ENCODE results near the gene SYCE3. TPM values are rescaled to one million over a fixed set of nuclear protein-coding genes. Genes with fewer than 3 reads are reported as not detected.

The SYCE3 gene
- total RNA-seq, 2 experiments from 2014 or later: not detected

DNA sequence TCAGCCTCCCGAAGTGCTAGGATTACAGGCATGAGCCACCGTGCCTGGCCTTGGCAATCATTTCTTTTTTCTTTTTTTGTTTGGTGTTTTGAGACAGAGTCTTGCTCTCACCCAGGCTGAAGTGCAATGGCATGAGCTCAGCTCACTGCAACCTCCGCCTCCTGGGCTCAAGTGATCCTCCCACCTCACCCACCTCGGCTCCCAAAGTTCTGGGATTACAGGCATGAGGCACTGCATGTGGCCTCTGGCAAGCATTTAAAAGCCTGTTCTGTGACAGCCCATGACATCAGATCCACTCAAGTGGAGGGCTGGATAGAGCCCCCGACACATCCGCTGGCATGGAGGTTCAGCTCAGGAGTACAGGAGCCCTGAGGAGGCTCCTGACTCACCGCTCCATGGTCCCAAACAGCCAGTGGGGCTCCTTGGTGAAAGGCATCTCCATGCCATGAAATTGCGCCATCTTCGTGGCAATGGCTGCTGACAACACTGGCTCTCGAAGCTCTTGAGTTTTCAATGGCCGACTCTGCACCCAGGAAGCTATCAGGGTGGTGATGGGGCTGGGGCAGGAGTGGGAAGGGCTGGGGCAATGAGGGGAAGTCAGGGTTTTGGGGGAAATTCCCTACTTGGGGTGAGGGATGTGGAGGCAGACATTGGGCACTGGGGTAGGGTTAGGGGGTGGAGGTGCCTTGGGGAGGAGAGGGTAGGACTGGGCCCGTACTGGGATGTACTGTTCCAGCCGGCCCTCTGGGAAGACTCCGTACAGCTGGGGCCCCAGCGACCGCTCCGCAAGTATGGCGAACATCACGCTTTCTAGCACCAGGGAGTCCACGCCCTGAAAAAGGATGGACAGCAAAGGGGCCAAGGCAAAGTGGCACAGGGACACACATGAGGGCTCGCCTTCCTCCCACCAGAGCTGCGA is 18.6 kb upstream of the SYCE3 start:
- no peak for ATAC-seq
- Mint-ChIP-seq H3K4me3 (peak overlapping the region; percentile 92), H3K36me3 (ENCODE audit: low read depth) (peaks cover 28% of the 10 kb centered on the region), H3K9me3 (no peaks in the 10 kb centered on the region), H3K4me1 (ENCODE audit: low read depth) (peaks cover 24% of the 10 kb centered on the region), H3K27me3 (no peaks in the 10 kb centered on the region), H3K27ac (peak overlapping the region; percentile 86)
- intact Hi-C loops (cut with micrococcal nuclease): loop anchor here (5.0 kb wide), 1 partner anchor 54 kb away; the partner anchor contains the start of gene SCO2
- no peak for DNase-seq
- ChIA-PET CTCF (interaction anchor here (1.0 to 3.0 kb wide), 5 partner anchors 18 to 56 kb away, joined by 3 to 19 read pairs (median 4); partner anchors contain the start of genes KLHDC7B, SCO2 and SYCE3), POLR2A (interaction anchor here (0.6 to 2.8 kb wide), 8 partner anchors 12 to 80 kb away, joined by 3 to 14 read pairs (median 6); partner anchors contain the start of genes SCO2, SYCE3 and TYMP)
- no peak for TF ChIP-seq CTCF (IDR thresholded peaks at IDR 0.05)

- peaks cover 28% of the 10 kb centered on the region for H3K36me3 Mint-ChIP-seq (ENCODE audit: low read depth)
- ChIA-PET POLR2A (interaction anchor here (1.3 kb wide), 1 partner anchor 41 kb away, joined by 3 read pairs; no protein-coding TSS in a partner anchor), CTCF (no interaction called here)
- H3K27ac Mint-ChIP-seq: no peak overlapping the region
- no peaks in the 10 kb centered on the region for H3K9me3 Mint-ChIP-seq
- ATAC-seq: no peak
- H3K4me3 Mint-ChIP-seq: no peak overlapping the region
- peaks cover 24% of the 10 kb centered on the region for H3K4me1 Mint-ChIP-seq (ENCODE audit: low read depth)
- intact Hi-C loops (cut with micrococcal nuclease): loop anchor here (5.0 kb wide), 1 partner anchor 52 kb away; the partner anchor contains the start of gene SCO2
- TF ChIP-seq CTCF (IDR thresholded peaks at IDR 0.05): no peak
- no peak for DNase-seq
- H3K27me3 Mint-ChIP-seq: no peaks in the 10 kb centered on the region
Measured at GRCh38 chr22:50579752-50580151, 17.0 kb upstream of the SYCE3 start.

DNA sequence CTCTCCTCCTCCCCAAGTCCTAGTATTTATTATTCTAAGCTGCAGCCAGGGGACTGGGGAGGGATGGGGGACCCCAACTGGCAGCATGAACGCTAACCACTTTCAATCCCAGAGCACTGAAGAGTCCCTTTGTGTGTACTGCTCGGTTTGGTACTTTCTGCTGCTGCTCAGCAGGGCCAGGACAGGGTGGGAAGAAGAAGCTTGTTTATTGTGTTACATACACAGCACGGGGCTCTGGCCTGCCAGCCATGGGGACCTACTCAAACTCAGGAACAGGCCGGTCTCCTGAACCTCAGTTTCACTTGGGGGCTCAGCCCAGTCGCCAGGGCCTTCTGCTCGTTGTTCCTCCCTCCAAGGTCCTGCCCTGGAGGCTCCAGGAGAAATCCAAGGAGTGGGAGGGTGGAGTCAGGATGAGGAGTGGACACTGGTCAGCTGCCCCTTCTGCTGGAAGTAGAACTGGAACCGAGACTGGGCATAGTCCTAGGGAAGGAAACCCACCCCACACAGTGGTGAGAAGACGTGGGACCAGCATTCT is 16.1 kb upstream of the SYCE3 start:
- POLR2A ChIA-PET: interaction anchor here (0.8 to 1.6 kb wide), 6 partner anchors 13 to 71 kb away, joined by 3 to 9 read pairs (median 4); partner anchors contain the start of genes LMF2, NCAPH2, SCO2 and TYMP
- intact Hi-C loops (cut with micrococcal nuclease): no loop called here
- CTCF ChIA-PET: interaction anchor here (0.7 to 1.2 kb wide), 2 partner anchors 42 to 81 kb away, joined by 3 to 5 read pairs; no protein-coding TSS in a partner anchor
- TF ChIP-seq CTCF (IDR thresholded peaks at IDR 0.05): no peak
- no peak overlapping the region for H3K27ac Mint-ChIP-seq
- no peaks in the 10 kb centered on the region for H3K9me3 Mint-ChIP-seq
- H3K4me3 Mint-ChIP-seq: no peak overlapping the region
- ATAC-seq: no peak
- no peak for DNase-seq
- H3K36me3 Mint-ChIP-seq (ENCODE audit: low read depth): peaks cover 28% of the 10 kb centered on the region
- peaks cover 23% of the 10 kb centered on the region for H3K4me1 Mint-ChIP-seq (ENCODE audit: low read depth)
- no peaks in the 10 kb centered on the region for H3K27me3 Mint-ChIP-seq

GRCh38 chr22:50577987-50578775 is 15.5 kb upstream of the SYCE3 start, which contains the start of gene CPT1B:
Gene CPT1B, minus strand, starts transcription at chr22:50578427. Its CDS starts 512 bp downstream, at chr22:50577915.
- no peak within 1 kb of the TSS for H3K27ac Mint-ChIP-seq
- H3K9me3 Mint-ChIP-seq: no peaks in the 10 kb centered on the region
- intact Hi-C loops (cut with micrococcal nuclease): no loop called here
- ATAC-seq (no peak), DNase-seq (no peak)
- H3K27me3 Mint-ChIP-seq: no peaks in the 10 kb centered on the region
- peaks cover 22% of the 10 kb centered on the region for H3K36me3 Mint-ChIP-seq (ENCODE audit: low read depth)
- no peak within 1 kb of the TSS for H3K4me3 Mint-ChIP-seq
- CTCF ChIA-PET: interaction anchor here (0.7 to 1.3 kb wide), 3 partner anchors 43 to 80 kb away, joined by 3 to 5 read pairs (median 3); partner anchors contain the start of gene SCO2
- TF ChIP-seq CTCF (IDR thresholded peaks at IDR 0.05): no peak
- POLR2A ChIA-PET: interaction anchor here (0.8 to 1.6 kb wide), 5 partner anchors 13 to 70 kb away, joined by 3 to 9 read pairs (median 4); partner anchors contain the start of genes LMF2, NCAPH2, SCO2 and TYMP
- peaks cover 17% of the 10 kb centered on the region for H3K4me1 Mint-ChIP-seq (ENCODE audit: low read depth)
